Breast epithelium (tissue), 3 donors: ENCODE measurements around the gene CFAP54.

ENCODE experiments used
- CTCF ChIP-seq, 3 donors: fragments of 450-650 bp; IDR thresholded peaks; one replicate each; pipeline ENCODE4 v1.5.1; 2016 to 2017; ENCODE audit warnings: antibody characterized with exemption in 3 of 3, mild to moderate bottlenecking in 3 of 3, moderate library complexity in 3 of 3
- POLR2A ChIP-seq: fragments of 450-650 bp; IDR thresholded peaks from one replicate; pipeline ENCODE4 v1.6.1; 2016; ENCODE audit warnings: antibody characterized with exemption, mild to moderate bottlenecking, moderate library complexity

- TF ChIP-seq CTCF (IDR thresholded peaks at IDR 0.05) (no peak), POLR2A (no peak)
These were observed 43.4 kb upstream of the CFAP54 start for GRCh38 chr12:96445691-96446583.
